K562 (cell line): Measurements from ENCODE around the gene PHACTR3.
"Not testable (repeated sequence)": the region's sequence is repeated elsewhere in the genome, so short reads cannot be mapped to it uniquely, and the experiment has no call there.

Experiments used
- E2F6 ChIP-seq, 2 experiments: IDR thresholded peaks; 2 replicates each; pipeline ENCODE4 v1.6.1; 2011; ENCODE audit warnings: borderline replicate concordance in 1 of 2, control low read depth in 1 of 2, low read depth in 1 of 2, low read length in 1 of 2, mild to moderate bottlenecking in 1 of 2, mixed read lengths in 1 of 2, moderate library complexity in 1 of 2; ENCODE audit not compliant: insufficient read depth in 1 of 2, insufficient read length in 1 of 2, poor library complexity in 1 of 2, severe bottlenecking in 1 of 2; ENCODE audit errors: extremely low read depth in 1 of 2
- EP300 ChIP-seq: IDR thresholded peaks from 2 replicates; pipeline ENCODE4 v1.6.1; 2012; ENCODE audit warnings: low read length, improper control_type of control experiment
- HMG20A ChIP-seq: fragments of 450-650 bp; formaldehyde crosslinking; conservative IDR thresholded peaks from 2 replicates; pipeline ENCODE4 v1.4.0; 2020; ENCODE audit warnings: mild to moderate bottlenecking, mixed read lengths
- MAFK ChIP-seq: IDR thresholded peaks from 2 replicates; pipeline ENCODE4 v1.6.1; 2011; ENCODE audit warnings: low read length, improper control_type of control experiment
- MEF2A ChIP-seq: IDR thresholded peaks from 2 replicates; pipeline ENCODE4 v1.6.1; 2011; ENCODE audit warnings: low read depth, mild to moderate bottlenecking, low read length, moderate library complexity; ENCODE audit not compliant: control insufficient read depth
- RERE ChIP-seq: sonication (generic); formaldehyde crosslinking; IDR thresholded peaks from 2 replicates; pipeline ENCODE4 v1.8.0; 2023; ENCODE audit warnings: missing genetic modification reagents, mild to moderate bottlenecking, borderline replicate concordance
- TCF15 ChIP-seq: fragments of 250-450 bp; sonication (Bioruptor Pico); IDR thresholded peaks from 2 replicates; pipeline ENCODE4 v1.8.0; 2022; ENCODE audit warnings: moderate library complexity, mild to moderate bottlenecking, inconsistent platforms
- TEAD1 ChIP-seq, 2 experiments: fragments of 450-650 bp in 1 of 2; sonication (generic) in 1 of 2; formaldehyde crosslinking; IDR thresholded peaks; 2 replicates each; pipeline versions ENCODE4 v1.4.0 to v1.8.0; 2020 to 2022; ENCODE audit warnings: mild to moderate bottlenecking in 2 of 2, missing genetic modification reagents in 1 of 2
- USF1 ChIP-seq: sonication (generic); formaldehyde crosslinking; IDR thresholded peaks from 2 replicates; pipeline ENCODE4 v1.9.0; 2022; ENCODE audit warnings: mild to moderate bottlenecking, missing genetic modification reagents
- ZBTB49 ChIP-seq: sonication (generic); formaldehyde crosslinking; IDR thresholded peaks from 2 replicates; pipeline ENCODE4 v1.8.0; 2022; ENCODE audit warnings: missing genetic modification reagents, mild to moderate bottlenecking, borderline replicate concordance
- ZNF184 ChIP-seq: sonication (generic); formaldehyde crosslinking; IDR thresholded peaks from 2 replicates; pipeline ENCODE4 v1.5.0; 2020; ENCODE audit warnings: missing genetic modification reagents

- not testable (repeated sequence) for TF ChIP-seq ZNF184 (CRISPR knock-in tag); MAFK; TEAD1 (CRISPR knock-in tag; IDR thresholded peaks at IDR 0.05); EP300; HMG20A (CRISPR knock-in tag); E2F6 (IDR thresholded peaks at IDR 0.05; ENCODE audit: borderline replicate concordance in 1 of 2, extremely low read depth in 1 of 2, insufficient read depth in 1 of 2, insufficient read length in 1 of 2, low read depth in 1 of 2, low read length in 1 of 2, poor library complexity in 1 of 2, severe bottlenecking in 1 of 2); RERE (CRISPR knock-in tag); USF1; TCF15 (CRISPR knock-in tag); ZBTB49 (CRISPR knock-in tag); MEF2A
Observed at GRCh38 chr20:59856526-59856925, 252.2 kb downstream of the PHACTR3 start.
